K562 (cell line): Measurements from ENCODE around the gene IGF1R. TPM values are rescaled to one million over a fixed set of nuclear protein-coding genes. Genes with fewer than 3 reads are reported as not detected.

Experiments used
- ATAC-seq: fragments of 200-7000 bp; cut with Tn5 transposase; 3 replicates; pipeline ENCODE4 v1.9.1; 2020; ENCODE audit warnings: moderate library complexity
- BruUV-seq: library from RNA; stranded (reverse); fragments of 400-500 nt; replicated peaks from 2 replicates; lab custom pipeline; 2021; lab: Mats Ljungman, UMichigan
- CTCF ChIA-PET: fragments of 300-600 bp; formaldehyde crosslinking; extraction: SDS; loops from one replicate; lab custom pipeline; 2021; ENCODE audit warnings: low intra/inter-chr PET ratio; lab: Yijun Ruan, JAX
- POLR2A ChIA-PET: fragments of 300-600, 350-650 bp; sonication (Branson Sonifier 250); formaldehyde crosslinking; extraction: SDS; loops from one replicate; lab custom pipeline; 2021; ENCODE audit warnings: antibody characterized with exemption, inconsistent platforms; lab: Yijun Ruan, JAX
- DNase-seq, 4 experiments: peaks; one replicate each; pipeline versions ENCODE4 v3.0.0 to v3.0.0-alpha.2; 2011 to 2018; ENCODE audit warnings: low spot score in 3 of 4, mixed read lengths in 3 of 4; ENCODE audit errors: extremely low read depth in 1 of 4
- FAIRE-seq: peaks from 2 replicates; lab custom pipeline; 2011; peaks lifted over from hg19 to GRCh38; lab: Jason Lieb, UNC
- H2AFZ ChIP-seq: 2 replicates; pipeline ENCODE4 v1.6.0; 2011; ENCODE audit warnings: low read depth, low read length, control low read depth, inconsistent platforms
- H3K27ac ChIP-seq: fragments of 200-600 bp; 3 replicates; pipeline ENCODE4 v1.8.0; 2011; ENCODE audit warnings: low read depth, mild to moderate bottlenecking, control low read depth, inconsistent platforms, low read length, moderate library complexity, mixed read lengths; ENCODE audit errors: extremely low read depth
- H3K27me3 ChIP-seq, 2 experiments: fragments of 300-600 bp in 1 of 2; 2 replicates in 1 of 2; 3 replicates in 1 of 2; pipeline versions ENCODE4 v1.6.0 to v1.8.0; 2011; ENCODE audit warnings: inconsistent platforms in 2 of 2, low read length in 2 of 2, mild to moderate bottlenecking in 1 of 2, mixed read lengths in 1 of 2, moderate library complexity in 1 of 2; ENCODE audit not compliant: control insufficient read depth in 2 of 2, insufficient read depth in 2 of 2
- H3K36me3 ChIP-seq: fragments of 300-600 bp; 3 replicates; pipeline ENCODE4 v1.8.0; 2011; ENCODE audit warnings: mild to moderate bottlenecking, low read length, inconsistent platforms; ENCODE audit not compliant: control insufficient read depth, insufficient read depth
- H3K4me1 ChIP-seq, 2 experiments: fragments of 200-600 bp in 1 of 2; replicated peaks in 1 of 2; 2 replicates in 1 of 2; 3 replicates in 1 of 2; pipeline versions ENCODE4 v1.5.1 to v1.8.0; 2011; ENCODE audit warnings: inconsistent platforms in 2 of 2, low read length in 2 of 2, mild to moderate bottlenecking in 1 of 2, mixed read lengths in 1 of 2, moderate library complexity in 1 of 2; ENCODE audit not compliant: control insufficient read depth in 2 of 2, insufficient read depth in 2 of 2
- H3K4me2 ChIP-seq: 2 replicates; pipeline ENCODE4 v1.6.1; 2011; ENCODE audit warnings: low read length, control low read depth, inconsistent platforms, mixed read lengths; ENCODE audit not compliant: insufficient read depth
- H3K4me3 ChIP-seq: fragments of 200-600 bp; sonication (generic), shearing (Covaris generic); 2 replicates; pipeline ENCODE4 v1.5.1; 2016; ENCODE audit warnings: control low read depth, inconsistent platforms
- H3K79me2 ChIP-seq: fragments of 200-600 bp; 3 replicates; pipeline ENCODE4 v1.8.0; 2011; ENCODE audit warnings: low read length, inconsistent platforms; ENCODE audit not compliant: control insufficient read depth, insufficient read depth
- H3K9ac ChIP-seq, 2 experiments: 2 replicates each; pipeline versions ENCODE4 v1.6.0 to v1.6.1; 2011; ENCODE audit warnings: low read depth in 2 of 2, low read length in 2 of 2, control low read depth in 1 of 2, inconsistent platforms in 1 of 2, mild to moderate bottlenecking in 1 of 2, mixed read lengths in 1 of 2; ENCODE audit not compliant: insufficient read depth in 1 of 2
- H3K9me1 ChIP-seq: one replicate; pipeline ENCODE4 v1.6.0; 2011; ENCODE audit warnings: inconsistent platforms, mild to moderate bottlenecking, low read length, moderate library complexity; ENCODE audit not compliant: control insufficient read depth, insufficient read depth
- H3K9me3 ChIP-seq: replicated peaks from 2 replicates; pipeline ENCODE4 v1.5.1; 2011; ENCODE audit warnings: low read depth, low read length, inconsistent platforms; ENCODE audit not compliant: control insufficient read depth, insufficient read depth
- H4K20me1 ChIP-seq: replicated peaks from 2 replicates; pipeline ENCODE4 v1.6.1; 2011; ENCODE audit warnings: low read length, inconsistent platforms, mixed read lengths; ENCODE audit not compliant: control insufficient read depth, insufficient read depth
- KLF6 ChIP-seq: fragments of 250-450 bp; sonication (Bioruptor Pico); IDR thresholded peaks from 2 replicates; pipeline ENCODE4 v1.4.0; 2020; ENCODE audit warnings: mild to moderate bottlenecking, moderate library complexity, borderline replicate concordance
- NRF1 ChIP-seq, 2 experiments: fragments of 450-650 bp; IDR thresholded peaks in 1 of 2; conservative IDR thresholded peaks in 1 of 2; 2 replicates each; pipeline ENCODE4 v1.6.1; 2014; ENCODE audit warnings: mild to moderate bottlenecking in 2 of 2
- POLR2B ChIP-seq: fragments of 450-650 bp; IDR thresholded peaks from 2 replicates; pipeline ENCODE4 v1.6.1; 2018; ENCODE audit warnings: low read depth; ENCODE audit not compliant: partially characterized antibody
- ZNF175 ChIP-seq: fragments of 200-800 bp; sonication (Bioruptor generic); IDR thresholded peaks from 2 replicates; pipeline ENCODE4 v1.6.1; 2016; ENCODE audit warnings: low read depth, mild to moderate bottlenecking, missing genetic modification characterization, missing compliant biosample characterization
- ZNF184 ChIP-seq: sonication (generic); formaldehyde crosslinking; IDR thresholded peaks from 2 replicates; pipeline ENCODE4 v1.5.0; 2020; ENCODE audit warnings: missing genetic modification reagents
- ZNF436 ChIP-seq: fragments of 250-450, 450-650 bp; sonication (Bioruptor Pico); formaldehyde crosslinking; IDR thresholded peaks from 2 replicates; pipeline ENCODE4 v1.7.0; 2020; ENCODE audit warnings: mild to moderate bottlenecking
- ZNF507 ChIP-seq: conservative IDR thresholded peaks from 2 replicates; pipeline ENCODE4 v1.6.1; 2017; ENCODE audit warnings: missing genetic modification characterization, missing compliant biosample characterization
- ZNF561 ChIP-seq: fragments of 450-650 bp; formaldehyde crosslinking; conservative IDR thresholded peaks from 2 replicates; pipeline ENCODE4 v1.4.0; 2020; ENCODE audit warnings: mild to moderate bottlenecking, moderate library complexity
- WGBS: fragments of 100-300 bp; shearing (Covaris generic); methylation state at CpG from one replicate; pipeline ENCODE4 v1.1.6; 2016; ENCODE audit warnings: low coverage, mixed read lengths; ENCODE audit not compliant: insufficient coverage; ENCODE audit errors: missing lambda C conversion rate; 5-methylcytosine and 5-hydroxymethylcytosine counted together
- in situ Hi-C: fragments of 300-500 bp; cut with MboI; formaldehyde crosslinking; loops from 4 replicates; pipeline ENCODE4 v1.15.0; 2018; ENCODE audit warnings: inconsistent platforms, mixed read lengths
- intact Hi-C: fragments of 100-400 bp; cut with micrococcal nuclease; formaldehyde crosslinking; loops from 2 replicates; pipeline ENCODE4 v1.14.2; 2022
- polyA plus RNA-seq, 8 experiments: library from polyadenylated mRNA; depleted of rRNA in 4 of 8; stranded (reverse) in 5 of 8; unstranded in 3 of 8; fragments of >200 nt; fragmentation: Nextera tagmentation in 2 of 8; fragmentation: Illumina TruSeq in 1 of 8; extraction: Ambion mirVana in 2 of 8; extraction: Trizol in 1 of 8; gene quantifications; 2 replicates each; pipeline versions ENCODE4 v1.2.1 to v1.2.3, GENCODE V29; 2011 to 2014; ENCODE audit warnings: inconsistent platforms in 1 of 8, missing spikeins in 1 of 8
- total RNA-seq, 7 experiments: library from RNA; depleted of rRNA in 6 of 7; stranded (reverse); fragments of >200 nt in 6 of 7; fragmentation: Illumina TruSeq in 2 of 7; extraction: Trizol in 2 of 7; gene quantifications; 2 replicates each; pipeline versions ENCODE4 v1.2.1 to v1.2.3, GENCODE V29; 2011 to 2021; ENCODE audit warnings: low replicate concordance in 1 of 7
- TF ChIP-seq, protein P1 (sequence below): fragments of 450-650 bp; IDR thresholded peaks from 2 replicates; pipeline ENCODE4 v1.6.1; 2016; ENCODE audit warnings: borderline replicate concordance
- TF ChIP-seq, protein P2 (sequence below): fragments of 450-650 bp; formaldehyde crosslinking; conservative IDR thresholded peaks from 2 replicates; pipeline ENCODE4 v1.4.0; 2022; ENCODE audit warnings: mild to moderate bottlenecking, missing genetic modification characterization
- TF ChIP-seq, protein P3 (sequence below): sonication (generic); formaldehyde crosslinking; IDR thresholded peaks from 2 replicates; pipeline ENCODE4 v1.8.1; 2022; ENCODE audit warnings: missing genetic modification reagents
- TF ChIP-seq, protein P4 (sequence below): sonication (generic); formaldehyde crosslinking; IDR thresholded peaks from 2 replicates; pipeline ENCODE4 v1.9.0; 2022; ENCODE audit warnings: mild to moderate bottlenecking, missing genetic modification reagents
- TF ChIP-seq, protein P5 (sequence below): fragments of 150-350 bp; conservative IDR thresholded peaks from 2 replicates; pipeline ENCODE4 v1.6.1; 2014; ENCODE audit warnings: low read length

Gene IGF1R
- total and polyA plus RNA-seq, 9 of the 15 experiments (the other 6 are each of a cell fraction or from before 2014, with no cell fraction given): 0.35 to 8.0 (median 1.6) TPM

DNA sequence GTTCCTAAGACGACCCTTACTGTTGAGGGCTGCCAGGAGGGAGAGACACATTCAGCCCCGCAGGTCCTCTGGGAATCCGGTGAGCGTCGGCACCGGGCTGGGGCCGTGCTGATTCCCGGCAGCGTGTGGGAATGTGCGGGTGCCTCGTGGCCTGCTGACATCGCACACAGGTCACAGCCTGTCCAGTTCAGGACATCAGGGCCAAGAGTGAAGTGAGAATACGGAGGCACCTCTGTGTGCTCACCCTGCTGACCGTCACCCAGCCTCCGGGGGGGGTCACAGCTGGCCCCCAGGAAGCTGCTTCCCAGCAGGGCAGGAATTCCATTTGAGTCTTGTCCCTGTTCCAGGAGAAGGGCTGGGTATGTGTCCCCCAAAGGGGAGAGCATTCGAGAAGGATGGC lies 305.6 kb downstream of the IGF1R start:
- DNase-seq: no peak
- no peak overlapping the region for H3K4me3 ChIP-seq

More for the DNA sequence above, 305.6 kb downstream of the IGF1R start:
- Histone ChIP-seq H3K9ac (no peak overlapping the region), H3K36me3 (no peaks in the 10 kb centered on the region), H3K9me1 (no peaks in the 10 kb centered on the region), H2AFZ (no peak overlapping the region), H3K4me1 (peaks cover 0 to 7% of the 10 kb centered on the region in 2 experiments; a peak in 2 of 5 replicates), H3K27ac (no peak overlapping the region), H3K27me3 (peaks cover 7 to 48% of the 10 kb centered on the region in 2 experiments; a peak in 4 of 5 replicates)
- intact Hi-C loops: no loop called here
- in situ Hi-C loops: no loop called here
- ATAC-seq: no peak
- WGBS: 37% methylated on average over 15 of the region's 16 CpGs
- no TSS peak for BruUV-seq
- CTCF ChIA-PET: no interaction called here
- TF ChIP-seq, protein P1, sequence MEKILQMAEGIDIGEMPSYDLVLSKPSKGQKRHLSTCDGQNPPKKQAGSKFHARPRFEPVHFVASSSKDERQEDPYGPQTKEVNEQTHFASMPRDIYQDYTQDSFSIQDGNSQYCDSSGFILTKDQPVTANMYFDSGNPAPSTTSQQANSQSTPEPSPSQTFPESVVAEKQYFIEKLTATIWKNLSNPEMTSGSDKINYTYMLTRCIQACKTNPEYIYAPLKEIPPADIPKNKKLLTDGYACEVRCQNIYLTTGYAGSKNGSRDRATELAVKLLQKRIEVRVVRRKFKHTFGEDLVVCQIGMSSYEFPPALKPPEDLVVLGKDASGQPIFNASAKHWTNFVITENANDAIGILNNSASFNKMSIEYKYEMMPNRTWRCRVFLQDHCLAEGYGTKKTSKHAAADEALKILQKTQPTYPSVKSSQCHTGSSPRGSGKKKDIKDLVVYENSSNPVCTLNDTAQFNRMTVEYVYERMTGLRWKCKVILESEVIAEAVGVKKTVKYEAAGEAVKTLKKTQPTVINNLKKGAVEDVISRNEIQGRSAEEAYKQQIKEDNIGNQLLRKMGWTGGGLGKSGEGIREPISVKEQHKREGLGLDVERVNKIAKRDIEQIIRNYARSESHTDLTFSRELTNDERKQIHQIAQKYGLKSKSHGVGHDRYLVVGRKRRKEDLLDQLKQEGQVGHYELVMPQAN: no peak
- TF ChIP-seq ZNF561 (CRISPR knock-in tag): no peak
- TF ChIP-seq NRF1 (conservative IDR thresholded peaks at IDR 0.05 in 1 of 2, IDR thresholded peaks at IDR 0.05 in 1 of 2): no peak
- TF ChIP-seq, protein P2, sequence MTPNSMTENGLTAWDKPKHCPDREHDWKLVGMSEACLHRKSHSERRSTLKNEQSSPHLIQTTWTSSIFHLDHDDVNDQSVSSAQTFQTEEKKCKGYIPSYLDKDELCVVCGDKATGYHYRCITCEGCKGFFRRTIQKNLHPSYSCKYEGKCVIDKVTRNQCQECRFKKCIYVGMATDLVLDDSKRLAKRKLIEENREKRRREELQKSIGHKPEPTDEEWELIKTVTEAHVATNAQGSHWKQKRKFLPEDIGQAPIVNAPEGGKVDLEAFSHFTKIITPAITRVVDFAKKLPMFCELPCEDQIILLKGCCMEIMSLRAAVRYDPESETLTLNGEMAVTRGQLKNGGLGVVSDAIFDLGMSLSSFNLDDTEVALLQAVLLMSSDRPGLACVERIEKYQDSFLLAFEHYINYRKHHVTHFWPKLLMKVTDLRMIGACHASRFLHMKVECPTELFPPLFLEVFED (CRISPR knock-in tag): no peak
- TF ChIP-seq ZNF436 (CRISPR knock-in tag): no peak
- TF ChIP-seq, protein P3, sequence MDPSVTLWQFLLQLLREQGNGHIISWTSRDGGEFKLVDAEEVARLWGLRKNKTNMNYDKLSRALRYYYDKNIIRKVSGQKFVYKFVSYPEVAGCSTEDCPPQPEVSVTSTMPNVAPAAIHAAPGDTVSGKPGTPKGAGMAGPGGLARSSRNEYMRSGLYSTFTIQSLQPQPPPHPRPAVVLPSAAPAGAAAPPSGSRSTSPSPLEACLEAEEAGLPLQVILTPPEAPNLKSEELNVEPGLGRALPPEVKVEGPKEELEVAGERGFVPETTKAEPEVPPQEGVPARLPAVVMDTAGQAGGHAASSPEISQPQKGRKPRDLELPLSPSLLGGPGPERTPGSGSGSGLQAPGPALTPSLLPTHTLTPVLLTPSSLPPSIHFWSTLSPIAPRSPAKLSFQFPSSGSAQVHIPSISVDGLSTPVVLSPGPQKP: no peak
- TF ChIP-seq ZNF184 (CRISPR knock-in tag): no peak
- no peak for TF ChIP-seq KLF6 (CRISPR knock-in tag)
- TF ChIP-seq, protein P4, sequence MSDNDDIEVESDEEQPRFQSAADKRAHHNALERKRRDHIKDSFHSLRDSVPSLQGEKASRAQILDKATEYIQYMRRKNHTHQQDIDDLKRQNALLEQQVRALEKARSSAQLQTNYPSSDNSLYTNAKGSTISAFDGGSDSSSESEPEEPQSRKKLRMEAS: no peak
- TF ChIP-seq ZNF175 (CRISPR knock-in tag): no peak
- TF ChIP-seq ZNF507: no peak
- no peak for TF ChIP-seq POLR2B
- TF ChIP-seq, protein P5, sequence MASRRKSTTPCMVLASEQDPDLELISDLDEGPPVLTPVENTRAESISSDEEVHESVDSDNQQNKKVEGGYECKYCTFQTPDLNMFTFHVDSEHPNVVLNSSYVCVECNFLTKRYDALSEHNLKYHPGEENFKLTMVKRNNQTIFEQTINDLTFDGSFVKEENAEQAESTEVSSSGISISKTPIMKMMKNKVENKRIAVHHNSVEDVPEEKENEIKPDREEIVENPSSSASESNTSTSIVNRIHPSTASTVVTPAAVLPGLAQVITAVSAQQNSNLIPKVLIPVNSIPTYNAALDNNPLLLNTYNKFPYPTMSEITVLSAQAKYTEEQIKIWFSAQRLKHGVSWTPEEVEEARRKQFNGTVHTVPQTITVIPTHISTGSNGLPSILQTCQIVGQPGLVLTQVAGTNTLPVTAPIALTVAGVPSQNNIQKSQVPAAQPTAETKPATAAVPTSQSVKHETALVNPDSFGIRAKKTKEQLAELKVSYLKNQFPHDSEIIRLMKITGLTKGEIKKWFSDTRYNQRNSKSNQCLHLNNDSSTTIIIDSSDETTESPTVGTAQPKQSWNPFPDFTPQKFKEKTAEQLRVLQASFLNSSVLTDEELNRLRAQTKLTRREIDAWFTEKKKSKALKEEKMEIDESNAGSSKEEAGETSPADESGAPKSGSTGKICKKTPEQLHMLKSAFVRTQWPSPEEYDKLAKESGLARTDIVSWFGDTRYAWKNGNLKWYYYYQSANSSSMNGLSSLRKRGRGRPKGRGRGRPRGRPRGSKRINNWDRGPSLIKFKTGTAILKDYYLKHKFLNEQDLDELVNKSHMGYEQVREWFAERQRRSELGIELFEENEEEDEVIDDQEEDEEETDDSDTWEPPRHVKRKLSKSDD: no peak
- TF ChIP-seq, all 486 proteins: peak for 0
- Histone ChIP-seq H3K79me2 (no peaks in the 10 kb centered on the region), H3K9me3 (no peaks in the 10 kb centered on the region), H4K20me1 (no peaks in the 10 kb centered on the region; the same call in 1 of the 2 replicates), H3K4me2 (no peak overlapping the region)
- FAIRE-seq: no peak
- POLR2A ChIA-PET: interaction anchor here (1.6 kb wide), 1 partner anchor 11 kb away, joined by 7 read pairs; no protein-coding TSS in a partner anchor
